ENCODE results near the gene CHCHD10.

CHCHD10 gene

DNA sequence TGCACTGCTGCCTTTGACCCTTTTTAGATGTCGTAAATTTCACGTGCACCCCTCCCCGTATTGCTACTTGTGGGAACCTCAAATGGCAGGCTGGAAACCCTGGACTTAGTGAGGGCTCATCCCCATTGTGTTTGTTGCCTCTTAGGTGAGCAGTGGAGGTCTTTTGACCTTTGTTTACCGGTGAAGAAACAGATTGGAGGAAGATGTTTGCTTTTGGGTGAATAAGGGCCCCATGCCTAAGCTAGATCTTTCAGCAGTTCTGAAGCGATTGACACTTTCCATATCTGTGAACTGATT is 19.8 kb upstream of the CHCHD10 start:
- no peak for DNase-seq (ENCODE audit: low spot score)

DNA sequence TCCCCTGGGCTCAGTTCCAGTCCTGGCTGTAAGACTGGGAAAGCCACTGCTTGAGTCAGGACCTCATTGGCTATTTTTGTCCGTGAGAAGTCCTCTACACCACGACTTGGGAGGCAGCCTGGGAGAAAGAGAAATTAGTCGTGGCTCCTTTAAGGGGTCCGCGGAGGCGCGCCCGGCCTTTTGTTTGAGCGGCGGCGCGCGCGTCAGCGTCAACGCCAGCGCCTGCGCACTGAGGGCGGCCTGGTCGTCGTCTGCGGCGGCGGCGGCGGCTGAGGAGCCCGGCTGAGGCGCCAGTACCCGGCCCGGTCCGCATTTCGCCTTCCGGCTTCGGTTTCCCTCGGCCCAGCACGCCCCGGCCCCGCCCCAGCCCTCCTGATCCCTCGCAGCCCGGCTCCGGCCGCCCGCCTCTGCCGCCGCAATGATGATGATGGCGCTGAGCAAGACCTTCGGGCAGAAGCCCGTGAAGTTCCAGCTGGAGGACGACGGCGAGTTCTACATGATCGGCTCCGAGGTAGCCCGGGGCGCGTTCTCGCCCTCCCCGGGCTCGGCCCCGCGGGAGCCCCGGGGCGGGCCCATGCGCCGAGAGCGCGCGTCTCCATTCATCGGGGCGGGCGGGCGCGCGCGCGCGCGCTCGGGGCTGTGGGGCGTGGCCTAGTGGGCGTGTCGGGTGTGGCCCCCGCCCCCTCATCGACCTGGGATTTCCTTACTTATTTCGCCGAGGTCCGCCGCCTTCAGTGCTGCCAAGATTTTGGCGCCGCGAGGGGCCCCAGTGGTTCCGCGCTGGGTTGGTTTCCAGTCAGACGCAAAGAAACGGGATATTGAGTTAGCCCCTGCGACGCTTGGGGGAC is 19.2 kb upstream of the CHCHD10 start, which contains the start of gene SMARCB1:
TSS of gene SMARCB1 (plus strand) at position 215 of the 848 bp plus-strand sequence. CDS start at position 419, 204 bp downstream.
- DNase-seq (ENCODE audit: low spot score), result peak; percentile 83

DNA sequence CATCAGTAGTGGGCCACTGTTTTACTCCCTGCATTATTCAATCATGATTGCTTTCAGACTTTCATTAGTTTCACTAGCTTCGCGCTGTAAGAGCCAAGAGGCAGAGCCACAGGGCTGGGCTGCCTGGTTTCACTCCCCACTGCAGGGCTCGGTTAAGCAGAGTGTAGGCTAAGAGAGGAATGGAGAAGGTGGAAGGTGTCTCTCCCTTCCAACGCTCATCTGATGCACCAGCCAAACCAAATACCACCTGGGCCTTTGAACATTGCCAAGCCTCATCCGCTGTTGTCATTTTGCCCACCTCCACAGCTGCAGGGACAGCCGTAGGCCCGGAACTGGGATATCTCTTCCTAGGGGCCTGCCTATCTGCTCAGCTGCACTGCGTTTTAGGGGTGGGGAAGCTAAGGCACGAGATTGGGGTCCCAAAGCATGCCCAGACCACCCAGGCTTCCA is 18.5 kb upstream of the CHCHD10 start:
- no peak for DNase-seq (ENCODE audit: low spot score)

DNA sequence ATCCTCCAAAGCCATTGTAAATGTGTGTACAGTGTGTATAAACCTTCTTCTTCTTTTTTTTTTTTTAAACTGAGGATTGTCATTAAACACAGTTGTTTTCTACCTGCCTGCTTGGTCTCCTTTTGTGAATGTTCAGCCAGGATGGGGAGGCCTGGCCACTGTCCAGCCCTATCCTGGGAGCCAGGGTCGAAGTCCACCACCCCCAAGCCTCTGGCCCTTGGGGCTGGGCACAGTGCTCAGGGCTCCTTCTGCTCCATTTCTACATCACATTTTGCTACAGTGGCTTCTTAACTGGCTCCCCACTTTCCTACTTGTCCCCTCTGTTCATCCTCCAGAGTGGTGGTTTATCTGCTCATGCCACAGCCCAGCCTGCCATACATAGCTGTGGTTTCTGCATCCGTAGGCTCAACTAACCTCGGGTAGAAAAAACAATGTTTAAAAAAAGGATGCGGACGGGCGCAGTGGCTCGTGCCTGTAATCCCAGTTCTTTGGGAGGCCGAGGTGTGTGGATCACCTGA is 16.5 kb upstream of the CHCHD10 start:
- DNase-seq (ENCODE audit: low spot score), result no peak

DNA sequence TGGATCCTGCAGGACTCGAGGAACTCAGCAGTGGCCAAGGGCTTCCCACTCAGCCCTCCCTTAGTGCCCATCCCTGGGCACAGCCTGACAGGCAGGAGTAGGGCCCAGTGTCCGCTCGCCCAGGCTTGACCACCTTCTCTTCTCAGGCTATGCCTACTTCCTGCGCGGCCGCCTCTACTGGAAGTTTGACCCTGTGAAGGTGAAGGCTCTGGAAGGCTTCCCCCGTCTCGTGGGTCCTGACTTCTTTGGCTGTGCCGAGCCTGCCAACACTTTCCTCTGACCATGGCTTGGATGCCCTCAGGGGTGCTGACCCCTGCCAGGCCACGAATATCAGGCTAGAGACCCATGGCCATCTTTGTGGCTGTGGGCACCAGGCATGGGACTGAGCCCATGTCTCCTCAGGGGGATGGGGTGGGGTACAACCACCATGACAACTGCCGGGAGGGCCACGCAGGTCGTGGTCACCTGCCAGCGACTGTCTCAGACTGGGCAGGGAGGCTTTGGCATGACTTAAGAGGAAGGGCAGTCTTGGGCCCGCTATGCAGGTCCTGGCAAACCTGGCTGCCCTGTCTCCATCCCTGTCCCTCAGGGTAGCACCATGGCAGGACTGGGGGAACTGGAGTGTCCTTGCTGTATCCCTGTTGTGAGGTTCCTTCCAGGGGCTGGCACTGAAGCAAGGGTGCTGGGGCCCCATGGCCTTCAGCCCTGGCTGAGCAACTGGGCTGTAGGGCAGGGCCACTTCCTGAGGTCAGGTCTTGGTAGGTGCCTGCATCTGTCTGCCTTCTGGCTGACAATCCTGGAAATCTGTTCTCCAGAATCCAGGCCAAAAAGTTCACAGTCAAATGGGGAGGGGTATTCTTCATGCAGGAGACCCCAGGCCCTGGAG is 15.7 kb upstream of the CHCHD10 start:
- DNase-seq (ENCODE audit: low spot score), result no peak

DNA sequence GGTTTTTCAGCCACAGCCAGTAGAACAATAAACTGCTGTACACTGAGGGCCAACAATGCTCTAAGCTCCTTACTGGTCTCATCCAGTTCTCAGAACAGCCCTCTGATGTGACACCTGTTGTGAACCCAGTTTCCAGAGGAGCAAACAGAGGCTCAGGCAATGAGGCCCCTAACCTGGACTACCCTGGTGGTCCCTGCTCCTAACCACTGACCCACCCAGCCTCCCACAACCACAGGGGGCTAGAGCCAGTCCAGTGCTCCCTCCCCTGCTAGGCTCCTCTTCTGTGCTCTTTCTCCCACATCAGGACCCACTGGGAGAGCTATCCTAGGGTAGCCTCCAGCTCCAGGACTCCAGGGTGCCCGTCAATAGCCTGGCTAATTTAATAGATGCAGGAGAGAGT is 14.9 kb upstream of the CHCHD10 start:
- DNase-seq (ENCODE audit: low spot score), result no peak

DNA sequence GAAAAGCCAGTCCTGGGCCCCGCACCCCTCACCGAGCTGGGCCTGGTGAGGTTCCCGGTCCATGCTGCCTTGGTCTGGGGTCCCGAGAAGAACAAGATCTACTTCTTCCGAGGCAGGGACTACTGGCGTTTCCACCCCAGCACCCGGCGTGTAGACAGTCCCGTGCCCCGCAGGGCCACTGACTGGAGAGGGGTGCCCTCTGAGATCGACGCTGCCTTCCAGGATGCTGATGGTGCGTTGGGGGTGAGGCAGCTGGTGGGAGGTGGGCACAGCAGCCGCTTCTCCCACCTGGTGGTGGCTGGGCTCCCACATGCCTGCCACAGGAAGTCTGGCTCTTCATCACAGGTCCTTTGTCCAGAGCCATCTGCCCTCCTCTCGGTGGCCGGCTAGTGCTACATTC is 14.5 kb upstream of the CHCHD10 start:
- DNase-seq (ENCODE audit: low spot score), result no peak

DNA sequence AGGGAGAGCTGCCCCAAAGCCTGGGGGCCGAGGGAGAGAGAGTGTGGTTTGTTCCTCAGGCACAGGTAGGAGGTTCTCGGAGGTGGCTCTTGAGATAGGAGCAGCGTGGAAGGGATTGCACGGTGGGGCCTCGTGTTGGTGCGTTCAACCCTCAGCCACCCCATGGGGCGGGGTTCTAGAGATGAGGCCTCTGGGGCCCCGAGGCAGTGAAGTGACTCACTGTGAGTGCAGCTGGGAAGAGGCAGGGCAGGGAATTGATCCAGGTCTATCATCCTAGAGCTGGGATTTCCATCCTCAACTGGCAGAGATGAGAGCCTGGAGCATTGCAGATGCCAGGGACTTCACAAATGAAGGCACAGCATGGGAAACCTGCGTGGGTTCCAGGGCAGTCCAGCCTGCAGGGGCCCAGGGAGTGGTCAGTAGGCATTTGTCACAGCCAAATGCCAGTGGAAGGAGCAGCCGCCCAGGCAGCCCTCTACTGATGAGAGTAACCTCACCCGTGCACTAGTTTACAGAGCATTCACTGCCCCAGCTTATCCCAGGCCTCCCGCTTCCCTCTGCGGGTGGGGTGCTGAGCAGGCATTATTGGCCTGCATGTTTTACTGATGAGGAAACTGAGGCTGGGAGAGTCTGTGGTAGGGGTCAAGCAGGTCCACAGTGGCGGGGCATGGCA is 13.9 kb upstream of the CHCHD10 start:
- DNase-seq (ENCODE audit: low spot score), result peak; percentile 33

DNA sequence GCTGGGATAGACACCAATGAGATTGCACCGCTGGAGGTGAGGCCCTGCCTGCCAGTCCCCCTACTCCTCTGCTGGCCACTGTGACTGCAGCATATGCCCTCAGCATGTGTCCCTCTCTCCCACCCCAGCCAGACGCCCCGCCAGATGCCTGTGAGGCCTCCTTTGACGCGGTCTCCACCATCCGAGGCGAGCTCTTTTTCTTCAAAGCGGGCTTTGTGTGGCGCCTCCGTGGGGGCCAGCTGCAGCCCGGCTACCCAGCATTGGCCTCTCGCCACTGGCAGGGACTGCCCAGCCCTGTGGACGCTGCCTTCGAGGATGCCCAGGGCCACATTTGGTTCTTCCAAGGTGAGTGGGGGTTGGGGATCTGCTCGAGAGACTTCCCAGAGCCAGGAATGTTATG is 13.3 kb upstream of the CHCHD10 start:
- peak; percentile 93 for DNase-seq (ENCODE audit: low spot score)

DNA sequence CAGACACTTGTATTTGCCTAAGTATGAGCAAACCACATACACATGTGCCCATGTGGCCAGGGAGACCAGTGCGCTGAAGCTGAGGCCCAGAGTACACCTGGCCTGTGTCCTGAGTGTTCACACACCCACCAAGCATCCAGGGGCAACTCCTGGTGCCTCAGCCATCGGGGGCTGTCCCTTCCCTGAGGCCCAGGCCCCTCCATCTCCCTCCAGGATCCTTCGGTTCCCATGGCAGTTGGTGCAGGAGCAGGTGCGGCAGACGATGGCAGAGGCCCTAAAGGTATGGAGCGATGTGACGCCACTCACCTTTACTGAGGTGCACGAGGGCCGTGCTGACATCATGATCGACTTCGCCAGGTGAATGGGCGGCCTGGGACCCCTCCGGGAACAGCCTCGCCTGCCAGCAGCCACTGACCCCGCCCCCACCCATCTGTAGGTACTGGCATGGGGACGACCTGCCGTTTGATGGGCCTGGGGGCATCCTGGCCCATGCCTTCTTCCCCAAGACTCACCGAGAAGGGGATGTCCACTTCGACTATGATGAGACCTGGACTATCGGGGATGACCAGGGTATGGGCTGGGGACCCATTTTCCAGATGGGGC is 12.5 kb upstream of the CHCHD10 start:
- DNase-seq (ENCODE audit: low spot score), result no peak

DNA sequence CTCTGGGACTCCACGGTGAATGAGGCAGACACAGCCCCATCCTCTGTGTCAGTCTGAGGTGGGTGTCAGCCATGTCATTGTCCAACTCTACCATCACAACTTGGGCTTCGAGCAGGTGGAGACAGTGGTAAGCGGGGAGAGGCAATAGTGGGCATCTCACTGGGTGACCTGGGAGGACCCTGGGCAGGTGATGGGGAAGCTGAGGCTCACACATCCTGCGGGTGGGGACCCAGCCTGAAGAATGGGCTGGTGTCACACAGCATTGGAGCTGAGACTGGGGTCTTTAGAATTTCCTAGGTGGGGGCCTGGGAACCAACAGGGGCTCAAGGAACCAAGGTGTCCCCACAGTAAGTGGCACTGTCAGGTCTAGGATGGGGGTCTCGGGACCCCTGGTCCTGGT is 12.0 kb upstream of the CHCHD10 start:
- no peak for DNase-seq (ENCODE audit: low spot score)

DNA sequence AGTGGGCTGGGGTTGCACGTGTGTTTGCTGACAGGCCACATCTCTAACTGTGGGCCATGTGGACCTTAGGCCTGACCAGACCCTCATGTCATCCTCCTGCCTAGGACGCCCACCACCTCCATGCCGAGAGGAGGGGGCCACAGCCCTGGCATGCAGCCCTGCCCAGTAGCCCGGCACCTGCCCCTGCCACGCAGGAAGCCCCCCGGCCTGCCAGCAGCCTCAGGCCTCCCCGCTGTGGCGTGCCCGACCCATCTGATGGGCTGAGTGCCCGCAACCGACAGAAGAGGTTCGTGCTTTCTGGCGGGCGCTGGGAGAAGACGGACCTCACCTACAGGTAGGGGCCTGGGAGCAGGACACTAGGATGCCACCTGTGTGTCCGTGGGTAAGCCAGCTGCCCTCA is 11.3 kb upstream of the CHCHD10 start:
- DNase-seq (ENCODE audit: low spot score), result no peak

DNA sequence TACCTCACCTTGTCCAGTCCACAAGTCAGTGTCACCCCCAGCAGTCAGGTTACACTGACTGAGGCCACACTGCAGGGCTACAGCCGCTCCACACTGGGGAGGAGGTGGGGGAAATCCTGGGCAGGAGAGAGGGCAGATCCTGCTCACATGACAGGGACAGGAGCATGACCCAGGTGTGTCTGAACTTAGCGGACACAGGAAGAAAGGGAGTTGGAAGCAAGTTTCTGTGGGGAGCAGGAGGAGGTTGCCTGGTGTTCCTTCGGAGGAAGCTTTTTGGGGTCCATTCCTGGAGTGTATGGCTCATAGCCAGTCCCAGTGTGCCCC is 10.8 kb upstream of the CHCHD10 start:
- DNase-seq (ENCODE audit: low spot score), result no peak

DNA sequence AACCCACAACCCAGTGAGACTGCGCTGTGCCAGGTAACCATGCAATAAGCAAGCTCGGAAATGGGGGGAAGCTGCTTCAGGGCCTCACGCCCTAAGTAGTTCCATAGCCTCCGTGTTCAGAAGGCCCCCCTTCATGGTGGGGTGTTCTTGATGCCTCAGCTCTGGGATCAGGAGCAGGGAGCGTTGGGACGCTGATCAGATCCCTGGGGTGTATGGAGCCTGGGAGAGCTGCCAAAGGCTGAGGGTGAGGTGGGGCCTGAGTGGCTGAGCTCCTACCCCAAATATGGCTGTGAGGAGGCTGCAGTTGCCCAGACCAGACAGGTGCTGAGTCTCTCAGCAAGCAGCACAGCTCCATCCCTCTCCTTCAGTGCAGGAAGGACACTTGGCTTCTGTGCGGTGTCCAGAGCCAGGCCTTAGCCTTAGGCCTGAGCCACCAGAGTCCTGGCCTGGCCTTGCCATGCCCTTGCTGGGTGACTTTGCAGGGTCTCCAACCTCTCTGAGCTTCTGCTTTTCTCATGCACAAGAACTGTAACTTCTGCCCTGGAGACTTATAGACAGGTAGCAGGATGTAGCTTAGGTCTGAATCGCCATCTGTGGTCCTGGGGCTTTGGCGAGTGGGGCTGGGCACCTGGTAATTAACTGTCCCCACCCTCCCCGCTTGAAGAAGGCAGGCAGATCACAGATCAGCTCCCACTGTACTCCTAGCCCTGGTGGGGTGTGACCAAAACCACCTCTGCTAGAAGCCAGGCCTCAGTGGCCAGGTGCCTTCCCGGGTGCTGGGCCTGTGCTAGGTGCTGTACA is 10.2 kb upstream of the CHCHD10 start:
- DNase-seq (ENCODE audit: low spot score), result no peak

DNA sequence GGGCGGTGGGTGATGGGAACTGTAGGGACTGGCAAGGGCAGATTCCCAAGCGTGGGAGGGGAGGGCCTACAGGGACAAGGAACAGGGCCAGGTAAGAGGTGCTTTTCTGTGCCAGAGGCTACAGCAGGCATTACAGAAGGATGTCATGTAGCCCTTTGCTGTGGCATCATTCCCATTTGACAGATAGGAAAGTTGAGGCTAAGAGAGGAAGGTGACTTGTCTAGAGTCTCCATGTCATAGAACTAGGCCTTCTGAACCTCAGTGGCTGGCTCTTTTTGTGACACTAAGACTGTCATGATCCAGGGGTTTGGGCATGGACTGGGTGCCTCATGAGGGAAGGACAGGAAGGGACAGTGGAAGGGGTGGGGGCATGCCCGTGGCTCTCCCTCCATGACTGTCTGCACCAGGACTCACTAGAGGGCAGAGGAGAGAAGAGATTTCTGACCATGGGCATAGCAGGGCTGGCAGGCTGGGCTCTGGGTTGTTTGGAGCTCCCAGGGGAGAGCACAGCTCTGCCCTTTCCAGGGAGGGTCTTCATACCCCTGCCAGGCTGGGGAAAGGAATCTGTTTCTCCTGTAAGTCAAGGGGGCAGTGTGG is 8.1 kb upstream of the CHCHD10 start:
- no peak for DNase-seq (ENCODE audit: low spot score)

DNA sequence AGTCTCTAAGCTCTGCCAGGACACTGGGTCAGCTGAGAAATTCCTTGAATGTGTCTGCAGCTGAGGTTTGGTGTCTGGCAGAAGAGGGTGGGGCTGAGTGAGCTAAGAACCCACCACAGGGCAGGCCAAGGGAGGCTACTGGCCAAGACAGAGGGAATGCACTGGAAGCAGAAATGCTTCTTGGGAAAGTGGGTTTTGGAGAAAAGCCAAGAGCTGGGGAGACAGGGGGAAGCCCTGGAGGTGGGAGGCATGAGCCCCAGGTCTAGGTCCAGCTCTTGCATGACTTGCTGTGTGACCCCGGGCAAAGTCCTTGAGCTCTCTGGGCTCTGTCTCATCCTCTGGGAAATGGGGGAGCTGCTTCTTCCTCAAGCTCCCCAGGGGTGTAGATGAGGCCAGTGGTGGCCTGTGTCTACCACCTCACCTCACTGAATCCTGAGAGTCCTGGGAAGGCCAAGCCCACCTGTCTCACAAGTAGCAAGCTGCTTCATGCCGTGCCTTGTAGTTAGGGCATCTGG is 7.2 kb upstream of the CHCHD10 start:
- DNase-seq (ENCODE audit: low spot score), result no peak

DNA sequence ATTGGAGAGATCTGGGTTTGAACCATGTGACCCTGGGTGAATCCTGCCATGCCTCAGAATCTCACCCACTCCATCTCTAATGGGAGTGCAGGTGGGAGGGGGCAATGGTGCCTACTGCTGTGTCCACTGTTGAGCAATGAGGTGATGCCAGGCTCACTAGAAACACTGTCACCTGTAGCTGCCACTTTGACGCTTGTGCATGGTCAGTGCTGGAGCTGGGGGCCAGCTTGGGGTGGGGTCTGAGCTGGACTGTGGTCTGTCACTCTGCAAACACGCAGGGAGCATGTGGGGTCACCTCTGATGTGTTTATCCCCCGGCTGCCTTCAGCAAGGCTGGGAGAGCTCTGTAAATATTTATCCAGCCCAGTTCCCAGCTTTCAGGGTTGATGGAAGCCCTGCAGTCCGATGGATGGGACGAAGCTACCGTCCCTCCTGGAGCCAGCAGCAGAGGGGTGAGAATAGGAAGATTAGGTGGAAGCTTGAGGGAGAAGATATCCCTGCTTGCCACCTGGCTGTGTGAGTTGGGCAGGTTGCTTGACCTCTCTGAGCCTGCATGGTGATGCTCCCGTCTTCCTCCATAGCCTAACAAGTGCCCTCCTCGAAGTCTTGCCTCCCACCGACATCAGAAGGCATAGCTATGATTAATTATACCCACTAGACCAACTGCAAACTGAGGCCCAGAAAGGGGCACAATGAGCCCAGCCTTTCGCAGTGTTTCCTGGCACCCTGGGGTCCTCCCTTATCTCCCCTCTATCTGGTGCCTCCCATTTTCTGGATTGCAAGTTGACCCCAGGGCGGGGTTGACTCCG is 6.5 kb upstream of the CHCHD10 start:
- DNase-seq (ENCODE audit: low spot score), result no peak

DNA sequence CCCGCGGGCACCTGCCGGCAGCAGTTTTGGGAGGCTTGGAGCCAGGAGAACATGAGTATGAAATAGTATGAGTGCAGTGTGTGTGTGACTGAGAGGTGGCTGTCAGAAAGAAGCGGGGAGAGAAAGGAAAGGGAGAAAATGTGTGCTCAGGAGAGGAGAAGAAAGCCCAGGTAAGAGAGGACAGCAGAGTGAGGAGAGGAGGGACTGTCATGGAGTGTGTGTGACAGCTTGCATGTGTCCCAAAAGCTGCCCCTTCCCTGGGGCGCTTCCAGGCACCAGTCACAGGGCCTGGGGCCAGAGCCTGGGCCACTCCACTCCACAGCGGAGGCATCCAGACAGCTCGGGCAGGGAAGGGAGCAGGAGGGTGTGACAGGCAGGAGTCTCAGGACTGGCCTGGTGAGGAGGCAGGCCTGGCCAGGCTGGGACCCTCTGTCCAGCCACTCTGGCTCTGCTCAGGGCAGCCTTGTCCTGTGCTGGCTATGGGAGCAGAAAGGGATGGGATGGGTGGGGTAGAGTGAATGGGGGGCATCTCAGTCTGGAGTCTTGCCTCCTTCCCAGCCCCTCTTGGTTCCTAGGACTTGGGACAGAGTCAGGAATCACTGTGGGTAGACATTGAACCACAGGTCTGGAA is 5.8 kb upstream of the CHCHD10 start:
- no peak for DNase-seq (ENCODE audit: low spot score)
